ENCODE measurements around the gene NBAS. TPM values are rescaled to one million over a fixed set of nuclear protein-coding genes. Genes with fewer than 3 reads are reported as not detected.
A peak's percentile ranks its signal among the peaks of the same experiment; 100 is the strongest.

NBAS gene
- total and polyA plus RNA-seq, 10 of the 15 experiments (the other 5 are each of a cell fraction or from before 2014, with no cell fraction given), result 4.3 to 32.7 (median 20.8) TPM

GRCh38 chr2:15177103-15177502, 384.0 kb downstream of the NBAS start (continued):
- TF ChIP-seq MEF2A (IDR thresholded peaks at IDR 0.05; ENCODE audit: insufficient read depth, low read depth, low read length) (0 out of 2 replicates have a peak, but pooled peaks have one; percentile 54), GABPA (IDR thresholded peaks at IDR 0.05; ENCODE audit: low read depth) (peak; percentile 76), MYC (IDR thresholded peaks at IDR 0.05; ENCODE audit: insufficient read depth, insufficient read length, insufficient replicate concordance, low read length, severe bottlenecking) (no peak), KDM1A (IDR thresholded peaks at IDR 0.05; ENCODE audit: borderline replicate concordance) (no peak), CUX1 (IDR thresholded peaks at IDR 0.05; ENCODE audit: insufficient replicate concordance, low read depth, low read length) (no peak), NR2F1 (conservative IDR thresholded peaks at IDR 0.05) (peak; percentile 81), ZZZ3 (IDR thresholded peaks at IDR 0.05; ENCODE audit: control insufficient read depth, insufficient read length, low read depth) (no peak), CBX3 (IDR thresholded peaks at IDR 0.05; ENCODE audit: borderline replicate concordance, low read depth) (no peak), SIX5 (IDR thresholded peaks at IDR 0.05; ENCODE audit: low read depth, low read length, severe bottlenecking) (no peak), SREBF2 (IDR thresholded peaks at IDR 0.05; ENCODE audit: low read length) (no peak), ZNF207 (IDR thresholded peaks at IDR 0.05; ENCODE audit: borderline replicate concordance) (no peak; the same call in 1 of the 2 replicates), HCFC1 (IDR thresholded peaks at IDR 0.05; ENCODE audit: low read length) (no peak), GATAD2B (conservative IDR thresholded peaks at IDR 0.05; ENCODE audit: low read depth) (no peak), IRF4 (IDR thresholded peaks at IDR 0.05; ENCODE audit: low read depth, low read length) (peak; percentile 91), ZSCAN29 (IDR thresholded peaks at IDR 0.05) (no peak), ZBTB40 (IDR thresholded peaks at IDR 0.05; ENCODE audit: borderline replicate concordance) (no peak), HDAC6 (IDR thresholded peaks at IDR 0.05; ENCODE audit: unreplicated experiment) (no peak), TBL1XR1 (IDR thresholded peaks at IDR 0.05; ENCODE audit: low read depth, low read length) (no peak; the same call in 1 of the 2 replicates), RELA (IDR thresholded peaks at IDR 0.05; ENCODE audit: borderline replicate concordance, partially characterized antibody) (no peak), JUND (IDR thresholded peaks at IDR 0.05; ENCODE audit: low read depth, low read length) (0 out of 2 replicates have a peak, but pooled peaks have one; percentile 29)

Measured in GM12878 (cell line).